CD4-positive, alpha-beta T cell treated with Interleukin-2 at 100 ng/mL for 4 hours (primary cell): ENCODE measurements around the gene PIK3CB.
"Not testable (repeated sequence)": the region's sequence is repeated elsewhere in the genome, so short reads cannot be mapped to it uniquely, and the experiment has no call there.

Experiments
- DNase-seq: peaks from one replicate; pipeline ENCODE4 v3.0.0-alpha.2; 2020; ENCODE audit warnings: low spot score

Gene PIK3CB

DNA sequence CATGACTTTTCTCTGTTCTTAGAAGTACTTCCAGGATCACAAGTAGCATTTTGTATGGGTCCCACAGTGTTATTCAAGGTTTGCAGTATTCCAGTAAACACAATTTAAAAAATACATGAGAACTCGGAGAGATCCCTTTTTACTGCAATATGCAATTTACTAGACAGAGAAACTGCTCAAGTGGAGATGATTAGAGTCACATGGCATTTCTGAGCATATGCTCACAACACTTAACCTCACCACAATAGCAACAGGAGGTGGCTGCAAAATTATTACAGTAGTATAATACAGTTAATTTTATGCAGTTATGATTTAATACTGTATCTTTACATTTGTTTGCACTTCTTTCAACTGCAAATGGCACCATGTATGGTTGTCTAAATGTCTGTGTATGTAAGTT lies 87.5 kb downstream of the PIK3CB start:
- no peak for DNase-seq

DNA sequence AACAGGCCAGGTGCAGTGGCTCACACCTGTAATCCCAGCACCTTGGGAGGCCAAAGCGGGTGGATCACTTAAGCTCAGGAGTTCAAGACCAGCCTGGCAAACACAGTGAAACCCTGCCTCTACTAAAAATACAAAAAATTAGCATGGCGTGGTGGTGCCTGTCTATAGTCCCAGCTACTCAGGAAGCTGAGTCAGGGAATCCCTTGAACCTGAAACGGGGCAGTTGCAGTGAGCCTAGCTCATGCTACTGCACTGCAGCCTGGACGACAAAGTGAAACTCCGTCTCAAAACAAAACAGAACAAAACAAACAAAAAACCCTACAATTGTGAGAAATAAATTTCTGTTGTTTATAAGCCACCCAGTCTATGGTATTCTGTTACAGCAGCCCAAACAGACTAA lies 94.7 kb downstream of the PIK3CB start:
- DNase-seq = no peak

DNA sequence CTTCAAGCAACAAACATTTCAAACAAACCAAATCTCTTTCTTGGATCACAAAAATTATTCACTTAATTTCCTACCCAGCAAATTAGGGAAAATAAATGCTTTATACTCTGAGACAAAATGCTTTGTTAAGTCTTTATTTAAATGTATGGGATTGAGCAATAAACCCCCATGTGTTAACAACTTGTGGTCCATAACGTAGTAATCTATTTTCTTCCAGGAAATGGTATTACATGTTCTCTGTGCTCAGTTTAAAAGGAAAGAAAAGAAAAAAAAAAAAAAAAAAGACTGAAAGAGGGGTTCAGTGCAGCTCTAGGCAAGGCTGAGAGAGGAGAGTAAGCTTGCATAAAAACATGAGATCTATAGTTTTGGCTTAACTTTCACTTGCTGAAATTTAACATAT lies 102.3 kb downstream of the PIK3CB start:
- no peak for DNase-seq

DNA sequence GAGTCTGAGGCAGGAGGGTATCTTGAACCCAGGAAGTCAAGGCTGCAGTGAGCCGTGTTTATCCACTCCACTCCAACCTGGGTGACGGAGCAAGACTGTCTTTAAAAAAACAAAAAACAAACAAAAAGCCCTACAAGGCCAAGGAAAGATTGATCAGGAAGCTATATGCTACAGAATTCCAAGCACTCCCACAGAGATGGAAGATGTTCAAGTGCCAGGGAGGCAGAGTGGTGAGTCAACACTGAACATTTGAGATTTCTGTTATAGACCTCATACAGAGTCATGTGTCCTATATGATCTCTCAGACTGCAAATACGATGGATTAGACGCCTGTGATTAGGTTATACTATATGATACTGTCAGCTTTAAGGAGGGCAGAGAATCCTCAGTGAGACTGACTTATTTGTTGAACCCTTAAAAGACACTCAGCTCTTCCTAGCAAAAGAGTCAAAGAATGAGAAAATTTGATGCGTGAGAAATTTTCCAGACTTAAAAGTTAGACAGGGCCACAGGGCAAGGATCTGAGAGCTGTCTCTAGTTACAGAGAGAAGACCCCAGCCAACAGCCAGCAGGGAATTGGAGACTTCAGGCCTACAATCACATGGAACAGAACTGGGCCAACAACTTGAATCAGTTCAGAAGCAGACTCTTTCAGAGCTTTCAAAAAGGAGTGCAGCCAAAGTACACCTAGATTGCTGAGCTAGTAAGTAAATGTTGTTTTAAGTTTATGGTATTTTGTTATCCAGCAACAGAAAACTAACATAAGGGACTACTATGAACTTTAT lies 107.6 kb downstream of the PIK3CB start:
- DNase-seq = no peak

DNA sequence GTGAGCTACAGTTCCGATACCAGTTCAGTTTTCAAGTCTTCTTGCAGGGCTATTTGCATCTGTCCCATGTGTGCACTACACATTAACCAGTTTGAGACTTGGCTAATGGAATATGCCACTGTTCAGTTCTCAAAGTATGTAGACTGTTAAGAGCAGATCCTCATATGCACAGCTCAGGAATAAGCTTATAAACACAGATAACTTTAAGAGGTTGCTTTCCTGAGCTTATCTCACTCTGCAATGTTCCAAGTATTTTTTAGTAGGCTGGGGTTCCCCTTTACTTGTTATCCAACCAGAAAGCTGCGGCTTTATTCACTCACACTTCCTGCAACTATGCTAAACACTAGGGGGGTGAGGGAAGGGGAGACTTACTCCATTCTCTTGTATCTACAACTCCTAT lies 108.7 kb downstream of the PIK3CB start:
- DNase-seq = not testable (repeated sequence)

DNA sequence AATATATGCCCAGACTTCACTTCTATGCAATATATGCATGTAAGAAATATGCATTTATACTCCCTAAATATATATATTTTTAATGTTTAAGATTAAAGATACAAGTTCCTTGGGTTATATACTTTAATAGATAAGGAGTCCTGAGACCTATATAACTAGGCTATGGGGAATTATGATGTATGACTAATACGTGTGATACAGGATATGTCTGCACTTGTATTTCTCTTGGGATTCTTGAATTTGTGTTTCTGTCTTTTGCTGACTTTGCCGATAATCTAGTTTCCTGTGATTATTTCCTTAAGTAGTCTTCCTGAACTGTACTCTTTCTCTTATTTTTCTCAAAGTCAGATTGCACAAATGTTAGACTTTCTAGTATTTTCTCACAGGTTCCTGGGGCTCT lies 109.6 kb downstream of the PIK3CB start:
- no peak for DNase-seq

DNA sequence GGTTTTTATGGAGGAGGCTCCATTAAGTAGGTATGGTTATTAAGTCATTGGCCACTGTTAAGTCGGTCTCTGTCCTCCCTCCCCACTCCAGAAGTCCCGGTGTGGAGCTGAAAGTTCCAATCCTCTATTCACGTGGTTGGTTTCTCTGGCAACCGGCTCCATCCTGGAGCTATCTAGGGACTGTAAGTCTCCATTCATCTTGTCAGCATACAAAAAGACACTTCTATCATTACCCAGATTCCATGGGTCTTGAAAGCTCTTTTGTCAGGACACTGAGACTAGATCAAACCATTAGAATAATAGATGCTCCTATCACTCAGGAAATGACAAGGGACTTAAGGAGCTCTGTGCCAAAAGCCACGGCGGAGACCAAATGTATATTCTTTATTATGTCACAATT lies 110.3 kb downstream of the PIK3CB start:
- DNase-seq = no peak

DNA sequence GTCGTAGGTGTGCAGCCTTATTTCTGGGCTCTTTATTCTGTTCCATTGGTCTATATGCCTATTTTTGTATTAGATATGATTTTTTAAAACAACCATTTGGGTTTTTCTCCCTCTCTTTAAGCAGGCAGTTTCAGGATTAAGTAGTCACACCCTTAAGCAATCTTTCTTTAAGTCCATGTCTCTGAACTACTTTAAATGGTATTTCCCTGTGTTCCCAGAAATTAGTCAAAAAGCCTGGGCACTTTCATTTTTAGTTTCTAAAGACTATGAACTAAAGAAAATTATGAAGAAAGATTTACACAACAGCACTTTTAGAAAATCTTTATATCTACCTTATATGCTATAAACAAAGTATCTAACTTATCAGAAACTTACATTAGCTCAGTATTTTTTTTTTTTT lies 115.9 kb downstream of the PIK3CB start:
- no peak for DNase-seq

DNA sequence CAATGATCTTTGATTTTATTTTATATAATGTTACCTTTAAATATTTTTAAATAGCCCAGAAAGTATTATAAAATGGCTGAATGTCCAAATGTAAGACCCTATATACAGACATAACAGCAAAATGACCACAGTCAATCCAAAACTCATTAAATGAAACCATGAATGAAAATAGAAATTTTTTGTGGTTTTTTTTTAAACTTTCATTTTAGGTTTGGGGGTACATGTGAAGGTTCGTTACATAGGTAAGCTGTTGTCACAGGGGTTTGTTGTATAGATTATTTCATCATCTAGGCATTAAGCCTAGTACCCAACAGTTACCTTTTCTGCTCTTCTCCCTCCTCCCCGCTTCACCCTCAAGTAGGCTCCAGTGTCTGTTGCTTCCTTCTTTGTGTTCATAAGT lies 117.4 kb downstream of the PIK3CB start:
- no peak for DNase-seq

DNA sequence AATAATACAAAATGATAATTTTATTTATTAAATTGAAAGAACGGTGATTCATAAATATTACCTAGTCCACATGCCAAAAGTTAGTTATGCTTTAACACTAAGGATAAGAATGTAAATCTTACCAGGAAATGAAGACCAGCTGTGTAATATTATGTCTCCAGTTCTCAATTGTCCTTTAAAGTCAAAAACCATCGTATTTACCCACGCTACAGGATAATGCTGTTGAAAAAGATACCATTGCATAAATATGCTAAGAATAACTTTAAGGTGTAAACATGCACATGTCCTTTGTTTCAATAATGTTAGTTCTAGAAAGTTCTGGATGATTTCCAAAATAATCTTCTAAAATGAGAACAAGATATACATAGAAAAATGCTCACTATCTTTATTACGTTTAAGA lies 122.6 kb downstream of the PIK3CB start:
- no peak for DNase-seq

DNA sequence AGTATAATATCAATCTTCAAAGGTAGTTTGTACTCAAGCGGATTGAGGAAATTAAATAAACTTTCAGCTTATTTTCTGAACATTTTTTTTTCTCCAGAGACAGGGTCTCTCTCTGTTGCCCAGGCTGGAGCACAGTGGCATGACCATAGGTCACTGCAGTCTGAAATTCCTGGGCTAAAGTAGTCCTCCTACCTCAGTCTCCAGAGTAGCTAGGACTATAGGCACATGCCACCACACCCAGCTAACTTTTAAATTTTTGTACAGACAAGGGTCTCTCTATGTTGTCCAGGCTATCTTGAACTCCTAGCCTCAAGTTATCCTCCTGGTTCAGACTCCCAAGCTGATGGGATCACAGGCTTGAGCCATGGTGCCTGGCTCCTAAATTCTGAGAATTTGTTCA lies 129.1 kb downstream of the PIK3CB start:
- no peak for DNase-seq

DNA sequence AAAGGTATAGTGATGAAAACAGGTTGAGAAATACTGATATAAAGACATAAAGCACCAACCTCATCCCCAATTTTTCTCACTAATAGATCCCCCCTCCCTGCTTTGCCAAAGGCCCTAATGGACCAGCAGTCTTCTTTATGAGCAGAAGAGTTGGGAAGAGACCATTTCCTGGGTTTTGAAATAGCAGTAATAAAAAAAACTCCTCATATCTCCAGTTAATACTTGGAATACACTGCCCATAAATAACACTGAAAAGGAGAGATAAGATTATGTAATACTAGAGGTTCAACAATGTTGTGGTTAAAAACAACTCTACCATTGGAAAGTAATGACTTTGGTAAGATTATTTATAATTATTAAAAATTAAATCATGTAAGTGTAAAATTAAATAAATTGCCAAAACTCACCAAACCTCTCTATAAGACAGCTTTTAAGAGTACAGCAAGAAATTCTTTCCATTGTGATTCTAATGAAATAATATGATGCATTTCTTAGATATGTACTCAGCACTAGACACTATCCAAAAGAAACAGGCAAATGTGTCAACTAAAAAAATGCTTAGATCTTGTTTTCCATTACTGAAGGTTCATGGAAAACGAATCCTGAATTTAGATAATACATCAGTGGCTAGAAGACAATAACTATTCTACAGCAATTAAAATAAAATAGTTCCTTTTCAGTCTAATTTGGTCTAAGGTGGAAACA lies 137.9 kb downstream of the PIK3CB start:
- DNase-seq = no peak

DNA sequence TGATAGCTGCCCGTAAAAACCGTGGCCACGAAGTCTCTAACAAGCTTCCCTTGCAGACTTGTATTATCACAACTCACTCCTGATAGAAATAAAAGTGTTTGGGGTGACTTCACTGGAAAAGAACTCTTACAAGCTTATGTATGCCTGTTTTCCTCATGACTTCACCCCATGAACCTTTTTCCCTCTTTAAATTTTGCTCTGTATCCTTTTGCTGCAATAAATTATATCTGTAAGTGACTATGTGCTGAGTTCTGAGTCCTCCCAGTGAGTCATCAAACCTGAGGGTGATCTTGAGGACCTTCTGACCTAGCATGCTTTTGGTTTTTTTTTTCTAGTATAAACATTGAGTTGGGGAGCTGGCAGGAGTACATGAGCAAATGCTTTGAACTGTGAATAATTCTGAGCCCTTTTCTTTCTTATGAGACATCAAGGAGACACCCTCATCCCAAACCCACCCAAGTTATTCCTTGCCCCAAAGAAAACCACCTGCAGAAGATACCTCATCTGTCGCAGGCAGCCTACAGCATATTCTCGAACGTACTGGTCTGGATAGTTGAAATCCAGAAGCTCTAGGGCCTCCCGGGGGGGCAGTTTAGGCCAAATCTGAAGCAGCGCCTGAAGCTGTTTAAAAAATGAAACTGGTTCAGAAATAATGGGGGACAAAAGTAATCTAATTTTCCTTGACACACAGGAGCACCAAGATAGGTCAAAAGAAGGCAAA lies 140.3 kb downstream of the PIK3CB start:
- no peak for DNase-seq

DNA sequence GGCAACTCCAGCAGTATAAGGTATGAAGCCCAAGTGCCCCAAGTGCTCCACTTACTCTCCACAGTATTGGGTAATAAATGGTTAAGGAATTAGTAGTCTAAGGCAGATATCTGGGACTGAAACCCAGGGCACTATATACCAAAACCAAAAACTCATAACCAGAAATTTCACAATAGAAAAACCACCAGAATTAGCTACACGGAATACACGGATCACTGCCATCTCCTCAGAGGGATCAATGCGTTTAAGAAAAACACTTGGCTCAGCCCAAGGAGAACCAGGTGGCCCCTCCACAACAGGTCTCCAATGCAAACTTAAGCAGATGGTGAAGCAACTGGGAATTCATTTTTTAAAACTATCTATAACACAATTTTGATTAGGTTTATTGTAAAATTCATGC lies 142.6 kb downstream of the PIK3CB start:
- no peak for DNase-seq

DNA sequence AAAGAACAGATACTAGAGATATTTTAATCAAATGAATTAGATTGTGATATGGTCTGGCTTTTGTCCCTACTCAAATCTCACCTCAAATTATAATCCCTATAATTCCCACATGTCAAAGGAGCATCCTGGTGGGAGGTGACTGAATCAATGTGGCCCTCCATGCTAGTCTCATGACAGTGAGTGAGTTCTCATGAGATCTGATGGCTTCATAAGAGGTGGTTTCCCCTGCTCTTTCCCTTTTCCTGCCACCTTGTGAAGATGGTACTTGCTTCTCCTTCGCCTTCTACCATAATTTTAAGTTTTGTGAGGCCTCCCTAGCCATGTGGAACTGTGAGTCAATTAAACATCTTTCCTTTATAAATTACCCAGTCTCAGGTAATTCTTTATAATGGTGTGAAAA lies 143.4 kb downstream of the PIK3CB start:
- DNase-seq = no peak

DNA sequence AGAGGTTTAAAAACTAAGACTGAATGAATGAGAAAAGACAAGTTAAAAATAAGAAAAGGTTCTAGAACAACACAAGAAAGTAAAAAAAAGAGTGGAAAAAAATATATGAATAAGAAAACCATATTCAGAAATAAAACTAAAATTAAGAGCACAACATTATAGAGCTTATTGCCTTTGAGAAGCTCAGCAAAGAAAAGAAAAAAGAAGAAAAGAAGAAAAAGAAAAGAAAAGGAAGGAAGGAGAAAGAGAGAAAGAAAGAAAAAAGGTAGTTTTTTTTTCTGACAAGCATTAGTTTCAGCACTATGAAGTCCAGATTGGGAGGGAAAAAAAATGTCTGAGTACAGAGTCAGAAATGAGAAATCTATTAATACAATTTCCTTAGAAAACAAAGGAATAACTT lies 144.7 kb downstream of the PIK3CB start:
- no peak for DNase-seq

DNA sequence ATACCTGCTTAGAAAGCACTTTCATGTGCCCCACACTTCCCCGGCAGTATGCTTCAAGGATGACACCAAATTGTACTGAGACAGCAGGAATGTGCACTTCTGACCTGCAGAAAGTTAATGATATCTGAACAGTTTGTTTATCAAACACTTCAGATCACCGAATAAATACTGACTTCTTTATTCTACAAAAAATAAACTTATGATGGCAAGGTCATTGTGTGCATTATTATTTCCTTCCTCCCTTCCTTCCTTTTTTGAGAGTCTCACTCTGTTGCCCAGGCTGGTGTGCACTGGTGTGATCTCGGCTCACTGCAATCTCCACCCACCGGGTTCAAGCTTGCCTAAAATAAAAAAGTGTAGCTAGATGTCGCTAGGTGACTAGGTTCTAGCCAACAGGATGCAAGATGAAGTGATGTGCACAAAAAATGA lies 145.8 kb downstream of the PIK3CB start:
- DNase-seq = peak; percentile 9

DNA sequence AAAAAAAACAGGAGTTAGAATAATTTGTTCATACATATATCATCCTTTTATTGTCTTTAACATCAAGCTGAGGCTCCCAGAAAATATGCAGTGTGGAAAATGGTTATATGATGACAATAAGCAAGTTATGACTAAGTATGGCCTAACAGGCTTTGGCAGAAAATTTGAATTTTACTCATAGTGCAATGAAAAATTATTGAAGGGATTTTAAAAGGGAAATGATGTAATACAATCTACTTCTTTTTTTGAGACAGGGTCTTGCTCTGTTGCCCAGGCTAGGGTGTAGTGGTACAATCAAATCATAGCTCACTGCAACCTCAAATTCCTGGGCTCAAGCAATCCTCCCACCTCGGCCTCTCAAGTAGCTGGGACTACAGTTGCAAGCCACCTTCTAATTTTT lies 147.5 kb downstream of the PIK3CB start:
- DNase-seq = no peak

DNA sequence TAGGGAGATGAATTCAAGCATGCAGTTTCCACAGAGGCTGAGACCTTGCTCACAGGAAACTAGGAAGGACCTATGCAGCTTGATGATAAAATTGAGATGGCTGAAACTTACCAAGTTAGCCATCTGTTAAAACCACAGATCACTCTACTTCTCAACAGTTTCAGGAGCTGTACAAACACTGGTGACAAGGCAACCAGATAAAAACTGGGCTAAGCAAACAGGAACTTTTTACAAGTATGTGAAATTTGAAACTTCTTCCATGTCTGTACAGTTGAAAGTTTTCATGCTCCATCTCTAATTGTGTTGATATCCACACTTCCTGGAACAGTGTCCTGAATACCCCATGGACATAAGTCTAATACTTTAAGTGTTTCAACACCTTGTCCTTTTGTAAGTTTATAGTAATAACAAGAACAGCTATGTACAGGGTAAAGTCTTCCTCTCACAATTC lies 147.9 kb downstream of the PIK3CB start:
- no peak for DNase-seq

DNA sequence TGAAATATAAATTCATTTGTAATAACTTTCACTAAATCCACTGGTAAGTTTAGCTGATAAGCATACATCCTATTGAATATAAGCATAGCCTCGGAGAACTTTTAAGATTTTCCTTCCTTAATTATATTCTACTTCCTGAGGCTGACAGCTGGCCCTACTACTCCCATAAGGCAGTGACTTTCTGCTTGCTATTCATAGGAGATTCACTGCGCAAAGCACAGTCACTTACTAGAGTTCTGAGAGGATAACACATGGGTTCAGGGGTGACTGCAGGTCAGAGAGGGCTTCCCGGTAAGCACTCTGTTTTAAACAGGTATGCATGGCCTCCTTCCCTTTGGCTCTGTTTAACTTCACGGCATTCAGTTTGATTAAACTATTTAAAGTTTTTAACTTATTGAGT lies 150.3 kb downstream of the PIK3CB start:
- DNase-seq = no peak

DNA sequence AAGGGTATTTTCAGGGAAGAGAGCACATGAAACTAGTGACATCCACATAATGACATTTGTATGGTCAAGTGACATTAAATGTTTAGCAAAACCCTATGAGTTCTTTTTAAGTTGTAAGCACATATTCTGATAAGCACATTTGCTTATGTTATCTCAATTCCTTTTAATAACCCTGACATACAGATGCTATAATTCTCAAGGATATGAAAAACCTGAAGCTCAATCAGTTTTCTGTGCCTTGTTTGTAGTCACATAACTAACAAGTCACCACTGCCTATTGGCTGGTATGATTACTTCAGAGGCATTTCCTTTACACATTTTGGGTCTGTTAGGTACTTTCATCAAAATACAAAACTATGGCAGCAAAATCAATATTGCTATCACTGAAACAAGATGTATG lies 152.1 kb downstream of the PIK3CB start:
- no peak for DNase-seq

DNA sequence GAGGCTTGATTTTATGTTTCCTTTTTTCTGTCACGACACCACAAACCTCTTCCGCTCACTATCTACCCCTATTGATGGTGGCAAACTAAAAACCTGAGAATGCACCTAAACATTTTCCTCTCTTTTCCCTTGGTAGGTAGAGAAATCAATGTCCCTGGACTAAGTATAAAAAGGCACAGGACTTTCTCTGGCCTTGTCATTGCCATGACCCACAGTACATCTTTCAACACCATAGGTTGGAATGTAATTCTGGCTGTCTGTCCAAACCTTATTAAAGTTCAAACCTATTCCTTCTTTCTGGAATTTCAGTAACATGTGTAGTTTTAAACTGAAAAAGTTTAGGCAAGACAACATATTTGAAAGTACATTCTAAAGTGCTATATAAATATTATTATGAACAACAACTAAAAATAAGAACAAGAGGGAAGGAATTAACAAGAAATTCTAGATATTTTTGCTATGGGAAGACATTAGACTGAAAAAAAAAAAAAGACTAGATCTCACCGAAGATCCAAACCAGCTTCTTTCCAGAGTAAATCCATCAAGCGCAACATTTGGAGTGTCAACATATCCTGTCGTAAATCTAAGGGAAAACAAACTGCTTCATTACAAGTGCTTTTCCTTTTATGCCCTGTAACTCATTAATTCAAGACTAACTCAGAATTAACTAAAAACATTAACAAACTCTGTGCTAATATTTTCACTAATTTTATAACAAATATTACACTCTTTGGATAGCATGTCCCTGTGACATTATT lies 153.1 kb downstream of the PIK3CB start:
- DNase-seq = no peak
